ENCODE data around the gene ABCC8. TPM values are rescaled to one million over a fixed set of nuclear protein-coding genes. Genes with fewer than 3 reads are reported as not detected.

Gene ABCC8
- total RNA-seq, 6 experiments from 2014 or later: 1.3 to 1.5 TPM; not detected in 4

DNA sequence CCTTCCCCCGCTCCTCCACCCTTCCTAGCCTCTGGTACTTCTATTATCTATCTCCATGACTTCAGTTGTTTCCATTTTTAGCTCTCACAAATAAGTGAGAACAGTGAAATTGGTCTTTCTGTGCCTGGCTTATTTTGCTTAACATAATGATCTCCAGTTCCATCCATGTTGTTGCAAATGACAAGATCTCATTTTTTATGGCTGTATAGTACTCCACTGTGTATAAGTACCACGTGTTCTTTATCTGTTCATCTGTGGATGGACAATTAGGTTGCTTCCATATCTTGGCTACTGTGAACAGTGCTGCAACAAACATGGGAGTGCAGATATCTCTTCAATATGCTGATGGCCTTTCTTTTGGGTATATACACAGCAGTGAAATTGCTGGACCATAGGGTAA, 6.9 kb upstream of the ABCC8 start:
- H3K9me3 ChIP-seq: no peaks in the 10 kb centered on the region
- WGBS (ENCODE audit: insufficient coverage, low coverage, low lambda C conversion rate, missing lambda C conversion rate): 54% methylated on average over 2 of the region's 2 CpGs
- no peak for ATAC-seq
- TF ChIP-seq, protein P1, sequence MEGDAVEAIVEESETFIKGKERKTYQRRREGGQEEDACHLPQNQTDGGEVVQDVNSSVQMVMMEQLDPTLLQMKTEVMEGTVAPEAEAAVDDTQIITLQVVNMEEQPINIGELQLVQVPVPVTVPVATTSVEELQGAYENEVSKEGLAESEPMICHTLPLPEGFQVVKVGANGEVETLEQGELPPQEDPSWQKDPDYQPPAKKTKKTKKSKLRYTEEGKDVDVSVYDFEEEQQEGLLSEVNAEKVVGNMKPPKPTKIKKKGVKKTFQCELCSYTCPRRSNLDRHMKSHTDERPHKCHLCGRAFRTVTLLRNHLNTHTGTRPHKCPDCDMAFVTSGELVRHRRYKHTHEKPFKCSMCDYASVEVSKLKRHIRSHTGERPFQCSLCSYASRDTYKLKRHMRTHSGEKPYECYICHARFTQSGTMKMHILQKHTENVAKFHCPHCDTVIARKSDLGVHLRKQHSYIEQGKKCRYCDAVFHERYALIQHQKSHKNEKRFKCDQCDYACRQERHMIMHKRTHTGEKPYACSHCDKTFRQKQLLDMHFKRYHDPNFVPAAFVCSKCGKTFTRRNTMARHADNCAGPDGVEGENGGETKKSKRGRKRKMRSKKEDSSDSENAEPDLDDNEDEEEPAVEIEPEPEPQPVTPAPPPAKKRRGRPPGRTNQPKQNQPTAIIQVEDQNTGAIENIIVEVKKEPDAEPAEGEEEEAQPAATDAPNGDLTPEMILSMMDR (IDR thresholded peaks at IDR 0.05): no peak
- TF ChIP-seq POLR2A (IDR thresholded peaks at IDR 0.05): no peak
- H3K36me3 ChIP-seq: no peaks in the 10 kb centered on the region
- H3K27ac ChIP-seq: no peak overlapping the region
- intact Hi-C loops (cut with DNase I): no loop called here
- DNase-seq: no peak
- H3K4me3 ChIP-seq: no peak overlapping the region
- H3K4me1 ChIP-seq: no peaks in the 10 kb centered on the region
- no peaks in the 10 kb centered on the region for H3K27me3 ChIP-seq

DNA sequence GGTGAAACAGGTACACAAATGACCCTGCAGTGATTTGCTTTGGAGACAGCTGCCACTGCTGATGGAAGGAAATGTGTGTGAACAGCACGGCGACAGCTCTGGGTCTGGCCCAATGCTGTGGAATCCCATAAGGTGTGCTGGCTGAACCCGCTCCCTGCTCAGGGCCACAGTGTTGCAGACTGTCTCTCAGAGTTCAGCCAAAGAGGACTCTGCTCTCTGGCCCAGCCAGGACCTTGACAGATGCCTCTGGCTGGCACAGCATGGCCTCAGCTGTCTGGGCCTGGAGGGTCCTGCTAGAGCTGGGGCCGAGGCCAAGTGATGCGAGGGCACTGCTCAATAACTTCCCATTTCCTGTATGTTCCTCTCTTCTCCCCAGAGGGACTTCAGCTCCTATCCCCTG, 5.3 kb upstream of the ABCC8 start:
- H3K9me3 ChIP-seq: no peaks in the 10 kb centered on the region
- no peak overlapping the region for H3K27ac ChIP-seq
- intact Hi-C loops (cut with DNase I): no loop called here
- H3K4me1 ChIP-seq: no peaks in the 10 kb centered on the region
- TF ChIP-seq, protein P1 (IDR thresholded peaks at IDR 0.05): no peak
- TF ChIP-seq POLR2A (IDR thresholded peaks at IDR 0.05): no peak
- H3K27me3 ChIP-seq: no peaks in the 10 kb centered on the region
- ATAC-seq (peak in 1 of 4 donors; percentile 35), DNase-seq (no peak)
- no peaks in the 10 kb centered on the region for H3K36me3 ChIP-seq
- H3K4me3 ChIP-seq: no peak overlapping the region
- no CpG with 5 or more reads among the region's 5 CpGs for WGBS (ENCODE audit: insufficient coverage, low coverage, low lambda C conversion rate, missing lambda C conversion rate)

DNA sequence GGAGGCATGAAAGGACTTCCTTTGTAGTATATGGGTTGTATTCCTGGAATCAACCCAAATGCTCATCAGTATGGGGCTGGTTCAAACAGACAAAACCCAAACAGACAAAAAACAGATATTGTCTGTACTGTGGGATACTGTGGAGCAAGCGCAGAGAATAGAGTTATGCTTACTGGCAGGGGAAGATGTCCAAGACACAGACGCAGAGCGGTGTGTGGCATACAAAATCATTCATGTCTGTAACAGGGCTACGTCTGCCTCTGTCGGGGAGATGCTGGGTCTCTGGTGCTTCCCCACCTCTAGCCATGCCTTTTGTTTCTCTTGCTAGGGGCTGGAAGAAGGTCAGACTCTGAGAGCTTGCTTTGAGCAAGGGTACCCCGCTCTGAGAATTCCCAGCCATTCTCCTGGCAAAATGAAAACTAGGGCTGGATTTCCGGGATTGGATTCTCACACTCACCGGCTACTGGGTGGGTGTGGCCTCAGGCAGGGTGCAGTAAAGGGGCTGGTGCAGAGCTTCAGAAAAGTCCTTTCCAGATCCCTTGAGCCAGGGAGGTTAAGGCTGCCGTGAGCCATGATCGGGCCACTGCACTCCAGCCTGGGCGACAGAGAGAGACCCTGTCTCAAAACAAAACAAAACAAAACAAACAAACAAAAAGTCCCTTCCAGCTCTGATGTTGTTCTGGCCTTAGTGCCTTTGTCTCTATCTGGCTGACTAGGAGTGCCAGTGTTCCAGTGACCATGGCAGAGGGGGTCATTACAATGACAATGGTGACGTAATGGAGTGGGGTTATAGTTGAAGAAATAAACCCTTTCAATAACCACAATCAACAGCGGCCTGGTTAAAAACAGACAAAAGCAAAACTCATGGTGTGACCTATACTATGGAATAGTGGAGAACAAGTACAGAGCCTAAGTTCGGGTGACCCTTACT, 2.9 kb upstream of the ABCC8 start:
- Histone ChIP-seq H3K4me3 (no peak overlapping the region), H3K27ac (no peak overlapping the region), H3K36me3 (no peaks in the 10 kb centered on the region), H3K27me3 (no peaks in the 10 kb centered on the region), H3K4me1 (no peaks in the 10 kb centered on the region), H3K9me3 (no peaks in the 10 kb centered on the region)
- no peak for DNase-seq
- 25% methylated on average over 12 of the region's 14 CpGs for WGBS (ENCODE audit: insufficient coverage, low coverage, low lambda C conversion rate, missing lambda C conversion rate)
- no peak for TF ChIP-seq POLR2A (IDR thresholded peaks at IDR 0.05)
- TF ChIP-seq, protein P1 (IDR thresholded peaks at IDR 0.05): no peak
- peak; percentile 38 to 62 (median 51) for ATAC-seq
- intact Hi-C loops (cut with DNase I): no loop called here

DNA sequence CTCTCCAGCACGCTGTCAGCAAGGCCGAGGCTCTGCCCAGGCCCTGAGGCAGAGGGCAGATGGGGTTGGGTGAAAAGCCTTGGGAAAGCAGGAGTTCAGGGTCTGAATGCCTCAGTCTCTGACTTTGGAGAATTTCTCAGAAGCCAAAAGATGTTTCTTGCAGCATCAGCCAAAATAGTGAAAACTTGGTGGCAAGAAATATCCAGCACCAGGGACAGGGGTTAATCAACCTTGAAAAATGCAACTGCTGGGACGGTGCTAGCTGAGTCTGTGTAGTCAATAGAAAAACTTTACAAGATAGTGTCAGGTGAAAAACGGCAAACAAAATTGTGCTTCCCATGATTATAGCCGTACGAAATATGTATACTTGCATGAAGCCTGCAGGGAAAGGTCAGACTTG, 1.4 kb upstream of the ABCC8 start:
- Histone ChIP-seq H3K27me3 (no peaks in the 10 kb centered on the region), H3K4me1 (no peaks in the 10 kb centered on the region), H3K36me3 (no peaks in the 10 kb centered on the region), H3K27ac (no peak overlapping the region), H3K9me3 (no peaks in the 10 kb centered on the region), H3K4me3 (no peak overlapping the region)
- intact Hi-C loops (cut with DNase I): no loop called here
- ATAC-seq: no peak
- TF ChIP-seq, protein P1 (IDR thresholded peaks at IDR 0.05): no peak
- no peak for TF ChIP-seq POLR2A (IDR thresholded peaks at IDR 0.05)
- no peak for DNase-seq
- WGBS (ENCODE audit: insufficient coverage, low coverage, low lambda C conversion rate, missing lambda C conversion rate): 54% methylated on average over 6 of the region's 6 CpGs

All from right lobe of liver (tissue), 6 donors.